Measurements from ENCODE around the gene CCDC87. TPM values are rescaled to one million over a fixed set of nuclear protein-coding genes. Genes with fewer than 3 reads are reported as not detected.
"Not testable (repeated sequence)": the region's sequence is repeated elsewhere in the genome, so short reads cannot be mapped to it uniquely, and the experiment has no call there.

The CCDC87 gene
- total and polyA plus RNA-seq, 2 donors (not counting 3 experiments of a cell fraction or from before 2014, with no cell fraction given), result 0.06 to 0.22 TPM

GRCh38 chr11:66541892-66542291 lies 51.0 kb downstream of the CCDC87 start:
- H3K27me3 ChIP-seq (ENCODE audit: control insufficient read depth in 2 of 2, insufficient read depth in 2 of 2, low read length in 2 of 2), result no peaks in the 10 kb centered on the region
- H3K27ac ChIP-seq (ENCODE audit: insufficient read depth, low read depth, low read length), result no peak overlapping the region
- FAIRE-seq (no peak), DNase-seq (ENCODE audit: low read depth, low spot score) (no peak)
- peaks cover 0 to 14% of the 10 kb centered on the region in 2 experiments for H3K36me3 ChIP-seq (ENCODE audit: control insufficient read depth in 2 of 2, extremely low read depth in 1 of 2, insufficient read depth in 2 of 2, low read length in 2 of 2)
- no peaks in the 10 kb centered on the region for H3K9me3 ChIP-seq (replicated peaks; ENCODE audit: control insufficient read depth, insufficient read depth, low read length)
- no peaks in the 10 kb centered on the region for H4K20me1 ChIP-seq (replicated peaks; ENCODE audit: control insufficient read depth, extremely low read depth, insufficient read depth, low read length)
- CTCF ChIA-PET, result interaction anchor here (0.6 to 2.8 kb wide), 4 partner anchors 9 to 136 kb away, joined by 3 to 28 read pairs (median 6); partner anchors contain the start of gene RBM4B
- H2AFZ ChIP-seq (ENCODE audit: low read depth, low read length), result no peak overlapping the region
- no peak overlapping the region for H3K9ac ChIP-seq (replicated peaks; ENCODE audit: extremely low read depth, insufficient read depth, low read length)
- POLR2A ChIA-PET, result interaction anchor here (0.7 kb wide), 1 partner anchor 32 kb away, joined by 3 read pairs; the partner anchor contains the start of gene BBS1
- TF ChIP-seq GATA2 (IDR thresholded peaks at IDR 0.05; ENCODE audit: insufficient read depth, insufficient read length, low read depth, low read length), result no peak
- no peak for TF ChIP-seq MYC (IDR thresholded peaks at IDR 0.05; ENCODE audit: low read depth, low read length)
- no peak for TF ChIP-seq POLR2A (IDR thresholded peaks at IDR 0.05; ENCODE audit: low read depth, low read length)
- TF ChIP-seq, protein P1, sequence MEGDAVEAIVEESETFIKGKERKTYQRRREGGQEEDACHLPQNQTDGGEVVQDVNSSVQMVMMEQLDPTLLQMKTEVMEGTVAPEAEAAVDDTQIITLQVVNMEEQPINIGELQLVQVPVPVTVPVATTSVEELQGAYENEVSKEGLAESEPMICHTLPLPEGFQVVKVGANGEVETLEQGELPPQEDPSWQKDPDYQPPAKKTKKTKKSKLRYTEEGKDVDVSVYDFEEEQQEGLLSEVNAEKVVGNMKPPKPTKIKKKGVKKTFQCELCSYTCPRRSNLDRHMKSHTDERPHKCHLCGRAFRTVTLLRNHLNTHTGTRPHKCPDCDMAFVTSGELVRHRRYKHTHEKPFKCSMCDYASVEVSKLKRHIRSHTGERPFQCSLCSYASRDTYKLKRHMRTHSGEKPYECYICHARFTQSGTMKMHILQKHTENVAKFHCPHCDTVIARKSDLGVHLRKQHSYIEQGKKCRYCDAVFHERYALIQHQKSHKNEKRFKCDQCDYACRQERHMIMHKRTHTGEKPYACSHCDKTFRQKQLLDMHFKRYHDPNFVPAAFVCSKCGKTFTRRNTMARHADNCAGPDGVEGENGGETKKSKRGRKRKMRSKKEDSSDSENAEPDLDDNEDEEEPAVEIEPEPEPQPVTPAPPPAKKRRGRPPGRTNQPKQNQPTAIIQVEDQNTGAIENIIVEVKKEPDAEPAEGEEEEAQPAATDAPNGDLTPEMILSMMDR (IDR thresholded peaks at IDR 0.05; ENCODE audit: extremely low read depth in 1 of 2, insufficient read depth in 1 of 2, low read depth in 1 of 2, low read length in 2 of 2), result no peak
- no peak for TF ChIP-seq EZH2 (IDR thresholded peaks at IDR 0.05; ENCODE audit: borderline replicate concordance, low read depth, low read length, severe bottlenecking)
- TF ChIP-seq FOS (IDR thresholded peaks at IDR 0.05; ENCODE audit: borderline replicate concordance, insufficient read depth, low read length), result no peak
- no peak for TF ChIP-seq JUN (IDR thresholded peaks at IDR 0.05; ENCODE audit: borderline replicate concordance, insufficient read depth, insufficient read length, low read depth)
- TF ChIP-seq, protein P2, sequence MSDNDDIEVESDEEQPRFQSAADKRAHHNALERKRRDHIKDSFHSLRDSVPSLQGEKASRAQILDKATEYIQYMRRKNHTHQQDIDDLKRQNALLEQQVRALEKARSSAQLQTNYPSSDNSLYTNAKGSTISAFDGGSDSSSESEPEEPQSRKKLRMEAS (IDR thresholded peaks at IDR 0.05; ENCODE audit: insufficient read depth, insufficient read length), result no peak
- TF ChIP-seq POLR2AphosphoS5 (IDR thresholded peaks at IDR 0.05; ENCODE audit: insufficient read depth, low read depth, low read length), result no peak
- H3K9me1 ChIP-seq (replicated peaks; ENCODE audit: control insufficient read depth, extremely low read depth, insufficient read depth, low read length), result no peaks in the 10 kb centered on the region
- no TSS peak for BruUV-seq (replicated peaks)
- intact Hi-C loops (cut with micrococcal nuclease) (loop anchor here (2.0 kb wide), 1 partner anchor 31 kb away; the partner anchor contains the start of gene BBS1), dilution Hi-C loops (cut with MboI; ENCODE audit: extremely low pct_ligation_motif_present, low sequenced_read_pairs) (no loop called here)
- no peak overlapping the region for H3K4me2 ChIP-seq (ENCODE audit: insufficient read depth, low read length)
- H3K79me2 ChIP-seq (ENCODE audit: control insufficient read depth, insufficient read depth, low read length), result peaks cover 5% of the 10 kb centered on the region
- H3K4me3 ChIP-seq (replicated peaks in 1 of 3; ENCODE audit: insufficient read depth in 1 of 3, low read depth in 1 of 3, low read length in 3 of 3), result no peak overlapping the region
- peaks cover 33% of the 10 kb centered on the region for H3K4me1 ChIP-seq (ENCODE audit: control insufficient read depth, extremely low read depth, insufficient read depth, low read length)

GRCh38 chr11:66540598-66540997 lies 52.3 kb downstream of the CCDC87 start:
- H3K9me3 ChIP-seq (replicated peaks; ENCODE audit: control insufficient read depth, insufficient read depth, low read length); H3K9ac ChIP-seq (replicated peaks; ENCODE audit: extremely low read depth, insufficient read depth, low read length); H4K20me1 ChIP-seq (replicated peaks; ENCODE audit: control insufficient read depth, extremely low read depth, insufficient read depth, low read length); H3K4me2 ChIP-seq (ENCODE audit: insufficient read depth, low read length); H3K9me1 ChIP-seq (replicated peaks; ENCODE audit: control insufficient read depth, extremely low read depth, insufficient read depth, low read length); dilution Hi-C loops (cut with MboI; ENCODE audit: extremely low pct_ligation_motif_present, low sequenced_read_pairs); H3K27me3 ChIP-seq (ENCODE audit: control insufficient read depth in 2 of 2, insufficient read depth in 2 of 2, low read length in 2 of 2); FAIRE-seq; DNase-seq (ENCODE audit: low read depth, low spot score); H2AFZ ChIP-seq (ENCODE audit: low read depth, low read length); BruUV-seq (replicated peaks); intact Hi-C loops (cut with micrococcal nuclease); H3K79me2 ChIP-seq (ENCODE audit: control insufficient read depth, insufficient read depth, low read length); CTCF ChIA-PET; H3K4me3 ChIP-seq (replicated peaks in 1 of 3; ENCODE audit: insufficient read depth in 1 of 3, low read depth in 1 of 3, low read length in 3 of 3); POLR2A ChIA-PET; H3K27ac ChIP-seq (ENCODE audit: insufficient read depth, low read depth, low read length): not testable (repeated sequence)
- Histone ChIP-seq H3K36me3 (ENCODE audit: control insufficient read depth in 2 of 2, extremely low read depth in 1 of 2, insufficient read depth in 2 of 2, low read length in 2 of 2) (peaks cover 0 to 14% of the 10 kb centered on the region in 2 experiments), H3K4me1 (ENCODE audit: control insufficient read depth, extremely low read depth, insufficient read depth, low read length) (peaks cover 28% of the 10 kb centered on the region)
